AG10803 (cell line): ENCODE data around the gene FTHL17.

Source experiments
- DNase-seq: peaks from one replicate; pipeline ENCODE4 v3.0.0; 2010; ENCODE audit warnings: low read depth
- H3K4me3 ChIP-seq: 2 replicates; pipeline ENCODE4 v1.5.1; 2011; ENCODE audit warnings: mild to moderate bottlenecking, low read length, control low read depth
- CTCF ChIP-seq: conservative IDR thresholded peaks from 2 replicates; pipeline ENCODE4 v1.5.1; 2011; ENCODE audit warnings: mild to moderate bottlenecking, low read length, control low read depth, inconsistent platforms

The FTHL17 gene

GRCh38 chrX:31070057-31070468 lies 1.8 kb downstream of the FTHL17 start:
- no peak overlapping the region for H3K4me3 ChIP-seq
- no peak for DNase-seq
- no peak for TF ChIP-seq CTCF

DNA sequence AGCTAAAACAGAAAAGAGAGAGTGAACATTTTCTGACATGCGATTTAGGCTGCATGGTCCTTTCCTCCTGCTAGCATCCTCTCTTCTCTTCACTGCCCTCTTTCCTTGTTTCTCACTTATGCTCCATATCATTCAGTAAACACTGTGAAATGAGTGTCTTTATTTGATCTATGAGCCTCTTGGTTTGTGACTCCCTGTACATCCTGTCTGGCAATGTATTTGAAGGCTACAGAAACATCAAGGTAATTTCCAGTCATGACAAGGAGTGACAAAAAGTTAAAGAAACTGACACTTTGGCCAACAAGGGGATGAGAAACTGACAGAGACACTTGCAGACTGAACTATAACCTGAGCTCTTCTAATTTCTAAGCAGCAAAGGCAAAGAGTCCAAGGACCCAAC lies 8.7 kb downstream of the FTHL17 start:
- no peak for TF ChIP-seq CTCF
- no peak for DNase-seq
- no peak overlapping the region for H3K4me3 ChIP-seq

DNA sequence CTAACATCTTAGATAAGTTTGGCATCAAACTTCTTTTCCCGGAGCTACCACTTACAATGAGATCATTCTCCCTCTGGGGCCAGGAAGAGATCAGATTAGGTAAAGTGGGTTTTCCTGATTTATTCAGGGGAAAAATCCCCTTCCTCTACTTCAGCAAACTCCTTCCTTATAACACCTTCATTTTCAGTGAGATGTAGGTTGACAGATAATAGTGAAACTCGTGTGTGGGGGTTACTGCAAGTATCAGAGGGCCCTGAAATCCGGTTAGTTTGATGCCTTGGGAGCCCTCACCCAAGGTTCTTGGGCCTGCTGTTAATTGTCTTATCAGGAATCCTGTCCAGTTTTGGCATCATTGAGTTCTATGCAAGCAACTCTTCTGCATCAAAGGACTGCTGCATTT lies 10.8 kb downstream of the FTHL17 start:
- TF ChIP-seq CTCF, result no peak
- no peak for DNase-seq
- no peak overlapping the region for H3K4me3 ChIP-seq

- no peak overlapping the region for H3K4me3 ChIP-seq
- no peak for TF ChIP-seq CTCF
- DNase-seq, result no peak
These were observed 11.8 kb downstream of the FTHL17 start for GRCh38 chrX:31060016-31060415.

DNA sequence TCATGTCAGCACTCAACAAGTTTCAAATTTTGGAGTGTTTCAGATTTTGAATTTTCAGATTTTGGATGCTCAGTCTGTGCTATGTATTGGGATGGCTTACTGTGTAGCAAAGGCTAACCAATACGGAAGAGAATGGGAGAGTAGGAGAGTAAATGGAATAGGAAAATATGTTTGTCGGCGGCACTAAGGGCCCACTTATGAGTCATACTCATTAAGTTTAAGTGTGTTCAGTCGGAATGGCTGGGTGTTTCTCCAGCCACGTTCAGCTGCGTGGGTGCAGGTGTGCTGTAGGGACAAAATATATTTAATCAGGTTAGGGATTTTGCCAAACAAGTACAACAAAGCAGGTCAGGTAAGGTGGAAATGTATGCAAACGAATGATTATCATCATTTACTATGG lies 13.6 kb downstream of the FTHL17 start:
- DNase-seq, result no peak
- no peak for TF ChIP-seq CTCF

GRCh38 chrX:31057691-31058090 lies 14.2 kb downstream of the FTHL17 start:
- no peak for DNase-seq
- TF ChIP-seq CTCF, result no peak
- H3K4me3 ChIP-seq, result no peak overlapping the region

More for the DNA sequence above, 13.6 kb downstream of the FTHL17 start:
- no peak overlapping the region for H3K4me3 ChIP-seq

DNA sequence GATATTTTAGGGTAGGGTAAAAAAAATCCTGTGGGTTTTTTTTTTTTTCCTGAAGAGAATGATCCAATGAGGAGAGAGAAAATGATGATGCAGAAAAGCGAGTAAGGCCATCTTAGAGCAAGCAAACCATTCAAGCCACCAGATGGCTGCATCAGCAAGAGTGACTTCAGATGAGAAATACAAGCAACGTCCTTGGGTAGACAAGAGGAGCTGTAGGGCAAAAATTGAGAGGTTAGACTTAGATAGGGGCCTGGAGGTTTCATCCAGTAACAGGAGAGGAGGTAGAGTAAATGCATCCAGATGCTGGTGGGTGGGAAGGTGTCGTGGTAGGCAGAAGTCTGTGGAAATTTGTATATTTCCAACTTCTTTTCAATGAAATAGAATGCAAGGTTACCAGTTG lies 14.6 kb downstream of the FTHL17 start:
- DNase-seq, result no peak
- H3K4me3 ChIP-seq, result no peak overlapping the region
- TF ChIP-seq CTCF, result no peak
